NCI-H446 treated with DMSO at 0.1 percent for 48 hours (cell line): Measurements from ENCODE around the gene ALK.

Experiments
- DNase-seq: peaks from one replicate; lab custom pipeline; 2025; lab: John Stamatoyannopoulos, UW

ALK gene

GRCh38 chr2:29902356-29902755 is 19.0 kb downstream of the ALK start:
- DNase-seq: no peak

GRCh38 chr2:29900971-29901633 is 20.3 kb downstream of the ALK start:
- no peak for DNase-seq

GRCh38 chr2:29898999-29899398 is 22.4 kb downstream of the ALK start:
- no peak for DNase-seq

GRCh38 chr2:29894822-29895614 is 26.4 kb downstream of the ALK start:
- DNase-seq: no peak

DNA sequence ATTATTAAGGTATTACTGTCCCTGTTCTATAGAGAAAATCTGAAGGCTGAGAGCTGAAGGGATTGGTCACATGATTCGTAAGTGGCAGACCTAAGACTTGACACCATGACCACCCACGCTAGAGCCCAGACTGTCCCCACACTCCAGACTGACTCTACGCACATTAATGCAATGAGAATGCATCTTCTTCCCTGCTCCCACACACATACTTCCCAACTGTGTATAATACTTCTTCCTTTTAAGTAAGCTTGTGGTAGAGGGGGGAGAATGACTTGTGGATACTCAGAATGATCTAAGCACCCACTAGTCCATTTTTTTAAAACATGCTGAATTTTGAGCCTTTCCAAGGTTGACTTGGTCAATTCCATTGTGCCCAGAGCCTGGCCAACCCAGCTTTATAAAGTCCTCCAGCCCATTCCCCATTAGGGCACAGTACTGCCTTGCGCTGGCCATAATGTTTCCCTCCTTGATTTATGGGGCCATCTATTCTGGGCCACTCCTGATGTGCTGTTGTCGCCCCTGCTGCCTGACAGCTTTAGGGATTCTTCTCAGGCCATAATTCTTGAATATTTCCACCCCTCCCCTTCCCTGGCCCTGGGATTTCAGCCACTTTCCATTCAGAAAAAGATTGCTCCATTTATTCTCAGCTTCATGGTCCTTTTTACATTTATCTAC is 28.7 kb downstream of the ALK start:
- no peak for DNase-seq

DNA sequence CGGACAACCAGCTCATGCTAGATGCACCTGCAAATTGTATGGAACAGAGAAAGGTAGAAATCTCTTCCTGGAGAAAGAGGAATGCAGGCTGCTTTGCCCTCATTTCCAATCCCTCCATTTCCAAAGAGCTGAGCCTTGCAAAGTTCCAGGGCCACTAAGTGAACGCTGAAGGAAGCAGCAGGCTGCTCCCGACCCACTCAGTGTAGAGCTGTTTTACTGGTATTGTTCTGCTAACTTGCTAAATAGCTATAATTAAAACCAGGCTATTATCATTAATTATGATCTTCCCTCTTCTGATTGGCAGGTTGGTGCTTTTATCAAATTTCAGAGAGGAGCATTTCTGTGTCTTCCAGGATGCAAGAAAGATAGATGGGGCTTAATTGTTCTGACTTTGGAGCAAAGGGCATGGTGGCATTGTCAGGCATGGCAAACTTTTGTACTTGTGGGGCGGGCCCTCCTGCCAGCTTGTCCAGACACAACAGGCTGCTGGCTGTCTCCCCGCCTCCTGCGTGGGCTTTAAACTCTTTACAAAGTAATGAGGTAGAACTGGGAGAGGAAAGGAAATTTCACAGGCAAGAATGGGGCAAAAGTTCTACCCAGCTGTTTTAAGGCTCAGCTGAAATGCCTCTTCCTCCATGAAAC is 40.2 kb downstream of the ALK start:
- DNase-seq: no peak

DNA sequence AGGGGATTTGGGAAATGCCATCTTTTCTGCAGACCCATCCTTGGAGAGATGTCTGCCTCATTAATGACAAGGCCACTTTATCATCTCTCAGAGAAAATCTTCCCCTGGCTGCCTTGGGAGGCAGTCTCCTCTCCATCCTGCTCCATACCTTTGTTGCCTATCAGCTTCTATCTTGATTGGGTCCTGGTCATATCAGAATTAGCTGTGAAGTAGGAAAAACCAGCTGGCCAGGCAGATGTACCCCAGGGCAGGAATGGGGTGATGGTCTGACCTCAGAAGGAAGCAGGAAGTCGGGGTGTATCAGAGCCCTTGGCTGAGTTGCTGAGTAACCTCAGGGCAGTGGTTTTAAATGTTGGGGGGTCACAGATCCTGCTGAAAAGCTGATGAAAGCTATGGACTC is 41.3 kb downstream of the ALK start:
- no peak for DNase-seq

- no peak for DNase-seq
These were observed 41.9 kb downstream of the ALK start for GRCh38 chr2:29879456-29879855.

DNA sequence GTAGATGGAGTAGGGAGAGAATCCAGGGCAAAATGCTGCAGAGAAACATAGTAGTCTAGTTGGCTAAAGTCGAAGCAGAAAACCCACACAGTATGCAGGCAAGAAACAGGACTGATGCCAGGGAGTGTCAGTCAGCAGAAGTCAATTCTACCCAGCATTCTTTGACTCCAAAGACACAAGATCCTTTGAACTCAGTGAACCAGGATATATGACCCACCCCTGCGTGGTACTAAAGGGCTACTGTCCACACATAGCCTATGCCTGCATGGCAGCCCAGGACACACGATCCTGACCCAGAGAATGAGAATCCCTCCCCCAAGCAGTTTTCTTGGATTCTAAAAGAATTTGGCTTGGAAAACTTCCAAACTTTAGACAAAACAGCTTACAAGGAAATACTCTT is 42.5 kb downstream of the ALK start:
- DNase-seq: no peak

DNA sequence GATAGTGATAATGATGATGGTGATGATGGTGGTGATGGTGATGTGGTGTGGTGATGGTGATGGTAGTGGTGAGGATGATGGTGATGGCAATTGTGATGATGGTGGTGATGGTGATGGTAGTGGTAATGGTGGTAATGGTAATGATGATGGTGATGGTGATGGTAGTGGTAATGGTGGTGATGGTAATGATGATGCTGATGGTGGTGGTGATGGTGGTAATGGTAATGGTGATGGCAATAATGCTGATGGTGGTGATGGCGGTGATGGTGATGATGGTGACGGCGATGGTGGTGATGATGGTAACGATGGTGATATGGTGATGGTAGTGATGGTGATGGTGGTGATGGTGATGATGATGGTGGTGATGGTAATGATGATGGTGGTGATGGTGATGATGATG is 45.0 kb downstream of the ALK start:
- DNase-seq: no peak

DNA sequence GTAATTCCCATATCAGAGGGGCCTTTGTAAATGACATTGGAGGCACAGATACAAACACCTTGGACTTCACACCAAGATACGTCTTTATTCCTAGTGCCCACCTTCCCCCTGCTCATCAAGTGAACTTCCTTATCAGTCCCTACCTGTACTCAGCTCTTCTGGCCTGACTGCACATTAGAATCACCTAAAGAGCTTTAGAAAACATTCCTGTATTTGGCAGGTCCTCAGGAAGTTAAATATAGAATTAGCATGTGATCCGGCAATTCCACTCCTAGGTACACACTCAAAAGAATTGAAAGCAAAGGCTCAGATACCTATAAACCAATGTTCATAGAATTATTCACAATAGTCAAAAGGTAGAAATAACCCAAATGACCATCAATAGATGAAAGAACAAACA is 46.6 kb downstream of the ALK start:
- DNase-seq: no peak

DNA sequence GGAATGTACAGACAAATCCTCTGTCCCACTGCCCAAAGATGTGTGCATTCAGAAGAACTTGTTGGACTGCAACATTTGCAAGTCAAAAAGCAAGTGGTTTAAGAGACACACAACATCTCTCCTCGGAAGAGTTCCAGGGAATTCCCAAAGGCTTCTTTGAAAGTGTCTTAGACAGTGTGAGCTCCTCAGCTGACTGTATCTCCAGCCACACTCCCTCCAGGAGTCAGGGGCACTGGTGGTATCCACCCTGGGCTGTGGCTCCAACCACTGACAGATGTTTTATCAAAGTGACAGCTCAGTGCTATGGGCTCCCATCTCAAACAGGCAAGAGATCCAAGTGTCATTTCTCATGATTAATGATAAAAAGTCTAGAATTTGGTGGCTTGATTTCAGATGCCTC is 48.5 kb downstream of the ALK start:
- DNase-seq: no peak

- no peak for DNase-seq
These were observed 49.8 kb downstream of the ALK start for GRCh38 chr2:29871541-29871940.

- DNase-seq: no peak
These were observed 55.9 kb downstream of the ALK start for GRCh38 chr2:29865512-29865911.

DNA sequence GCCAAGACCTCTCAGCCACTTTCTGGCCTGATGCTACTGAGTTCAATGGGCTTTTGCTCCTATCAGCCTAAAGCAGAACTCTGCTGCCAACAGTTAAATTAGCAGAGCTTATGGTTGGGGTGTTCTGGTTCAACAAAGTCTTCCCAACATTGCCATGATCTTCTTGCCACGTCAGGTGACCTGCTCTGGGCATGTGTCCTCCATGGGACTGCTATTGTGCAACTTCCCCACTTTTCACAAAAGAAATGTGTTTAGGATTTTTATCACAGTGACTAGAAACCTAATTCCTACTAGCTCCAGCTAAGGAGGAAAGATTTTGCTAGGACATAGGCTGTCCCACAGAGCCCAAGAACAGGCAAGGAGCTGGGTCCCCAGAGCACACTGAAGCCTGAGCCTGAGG is 56.4 kb downstream of the ALK start:
- DNase-seq: no peak

- no peak for DNase-seq
These were observed 65.3 kb downstream of the ALK start for GRCh38 chr2:29855924-29856639.

- no peak for DNase-seq
These were observed 70.6 kb downstream of the ALK start for GRCh38 chr2:29850794-29851193.

GRCh38 chr2:29848566-29849310 is 72.6 kb downstream of the ALK start:
- no peak for DNase-seq

DNA sequence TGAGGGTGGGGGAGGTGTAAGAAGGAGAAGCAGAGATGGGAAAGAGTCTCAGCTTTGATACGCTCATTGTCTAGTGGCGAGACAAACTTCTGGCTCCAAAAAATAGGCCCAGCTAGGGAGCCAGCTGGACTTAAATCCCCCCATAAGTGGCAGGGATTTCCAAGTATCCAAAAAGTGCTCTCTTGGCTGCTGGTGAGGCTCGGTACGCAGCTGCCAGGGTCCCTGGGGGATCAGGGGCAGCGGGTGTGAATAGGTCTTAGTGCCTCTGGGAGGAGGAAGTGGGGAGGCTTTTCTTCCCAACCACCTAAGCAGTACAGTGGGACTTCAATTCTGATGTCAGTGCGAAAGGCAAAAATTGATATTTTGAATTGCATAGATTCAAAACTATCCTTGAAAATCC is 73.5 kb downstream of the ALK start:
- DNase-seq: no peak

GRCh38 chr2:29844713-29845326 is 76.6 kb downstream of the ALK start:
- DNase-seq: no peak
